NOMO-1 treated with DMSO at 0.1 percent for 48 hours (cell line): Measurements from ENCODE around the gene ADGRL3.
A peak's percentile ranks its signal among the peaks of the same experiment; 100 is the strongest.

Source experiments
- DNase-seq: peaks from one replicate; lab custom pipeline; 2025; ENCODE audit not compliant: unreplicated experiment; lab: John Stamatoyannopoulos, UW

The ADGRL3 gene

GRCh38 chr4:61866378-61867030, 666.4 kb downstream of the ADGRL3 start:
- DNase-seq: no peak

GRCh38 chr4:61872983-61873382, 672.9 kb downstream of the ADGRL3 start:
- no peak for DNase-seq

GRCh38 chr4:61877266-61877665, 677.1 kb downstream of the ADGRL3 start:
- no peak for DNase-seq

- peak; percentile 86 for DNase-seq
Measured at GRCh38 chr4:61877893-61878292, 677.8 kb downstream of the ADGRL3 start.

GRCh38 chr4:61882381-61882780, 682.3 kb downstream of the ADGRL3 start:
- no peak for DNase-seq

- peak; percentile 4 for DNase-seq
Measured at GRCh38 chr4:61886131-61886530, 686.0 kb downstream of the ADGRL3 start.

GRCh38 chr4:61889117-61889516, 689.0 kb downstream of the ADGRL3 start:
- DNase-seq: no peak

- no peak for DNase-seq
Measured at GRCh38 chr4:61890321-61890720, 690.2 kb downstream of the ADGRL3 start.

- DNase-seq: no peak
Measured at GRCh38 chr4:61891953-61892352, 691.8 kb downstream of the ADGRL3 start.

GRCh38 chr4:61896634-61897033, 696.5 kb downstream of the ADGRL3 start:
- DNase-seq: no peak

GRCh38 chr4:61909031-61909430, 708.9 kb downstream of the ADGRL3 start:
- DNase-seq: no peak

GRCh38 chr4:61911313-61911756, 711.2 kb downstream of the ADGRL3 start:
- no peak for DNase-seq

- no peak for DNase-seq
Measured at GRCh38 chr4:61913619-61914018, 713.5 kb downstream of the ADGRL3 start.

GRCh38 chr4:61915501-61915900, 715.4 kb downstream of the ADGRL3 start:
- no peak for DNase-seq

- no peak for DNase-seq
Measured at GRCh38 chr4:61918507-61918906, 718.4 kb downstream of the ADGRL3 start.

GRCh38 chr4:61918987-61919386, 718.9 kb downstream of the ADGRL3 start:
- no peak for DNase-seq

- no peak for DNase-seq
Measured at GRCh38 chr4:61919561-61919960, 719.4 kb downstream of the ADGRL3 start.

- DNase-seq: no peak
Measured at GRCh38 chr4:61921920-61922319, 721.8 kb downstream of the ADGRL3 start.

GRCh38 chr4:61922766-61923165, 722.6 kb downstream of the ADGRL3 start:
- no peak for DNase-seq

- no peak for DNase-seq
Measured at GRCh38 chr4:61923179-61923578, 723.1 kb downstream of the ADGRL3 start.

- peak; percentile 1 for DNase-seq
Measured at GRCh38 chr4:61924131-61924530, 724.0 kb downstream of the ADGRL3 start.

- DNase-seq: no peak
Measured at GRCh38 chr4:61933527-61933926, 733.4 kb downstream of the ADGRL3 start.

GRCh38 chr4:61934198-61934597, 734.1 kb downstream of the ADGRL3 start:
- DNase-seq: no peak
